WTC11 (cell line): Measurements from ENCODE around the gene AGPAT4.

Experiments
- ATF1 ChIP-seq: sonication (generic); formaldehyde crosslinking; IDR thresholded peaks from 2 replicates; pipeline ENCODE4 v1.8.1; 2023; ENCODE audit warnings: mild to moderate bottlenecking, moderate library complexity, missing genetic modification reagents
- CDX4 ChIP-seq: fragments of 250-450 bp; sonication (Bioruptor Pico); IDR thresholded peaks from 2 replicates; pipeline ENCODE4 v1.9.0; 2021; ENCODE audit warnings: moderate library complexity, mild to moderate bottlenecking, inconsistent platforms, borderline replicate concordance
- CTCF ChIP-seq: fragments of 200-600 bp; IDR thresholded peaks from 2 replicates; pipeline ENCODE4 v1.8.0; 2022; ENCODE audit warnings: antibody characterized with exemption
- E2F4 ChIP-seq: sonication (generic); formaldehyde crosslinking; IDR thresholded peaks from 2 replicates; pipeline ENCODE4 v1.8.1; 2022; ENCODE audit warnings: low read depth, mild to moderate bottlenecking, moderate library complexity, missing genetic modification reagents, borderline replicate concordance
- E2F5 ChIP-seq: sonication (generic); formaldehyde crosslinking; IDR thresholded peaks from 2 replicates; pipeline ENCODE4 v1.8.1; 2022; ENCODE audit warnings: mild to moderate bottlenecking, moderate library complexity, missing genetic modification reagents

GRCh38 chr6:161299726-161300125, 25.9 kb upstream of the AGPAT4 start:
- TF ChIP-seq E2F4 (CRISPR knock-in tag), result no peak
- no peak for TF ChIP-seq CTCF
- no peak for TF ChIP-seq E2F5 (CRISPR knock-in tag)
- no peak for TF ChIP-seq CDX4 (CRISPR knock-in tag)
- no peak for TF ChIP-seq ATF1 (CRISPR knock-in tag)
